Hepatocyte (in vitro differentiated cells): ENCODE measurements around the gene MACROD2.

Experiments
- EZH2 ChIP-seq: fragments of 200-600 bp; sonication (generic); IDR thresholded peaks from 2 replicates; pipeline ENCODE4 v1.6.1; 2016; ENCODE audit warnings: antibody characterized with exemption, mild to moderate bottlenecking, borderline replicate concordance
- EZH2phosphoT487 ChIP-seq: fragments of 200-600 bp; sonication (generic); IDR thresholded peaks from one replicate; pipeline ENCODE4 v1.6.1; 2018; ENCODE audit warnings: antibody characterized with exemption, mild to moderate bottlenecking, low read depth, moderate library complexity; ENCODE audit not compliant: unreplicated experiment, severe bottlenecking
- TF ChIP-seq, protein P1 (sequence below): fragments of 200-600 bp; sonication (generic); IDR thresholded peaks from 2 replicates; pipeline ENCODE4 v1.5.1; 2016; ENCODE audit warnings: antibody characterized with exemption, mild to moderate bottlenecking; ENCODE audit not compliant: poor library complexity

DNA sequence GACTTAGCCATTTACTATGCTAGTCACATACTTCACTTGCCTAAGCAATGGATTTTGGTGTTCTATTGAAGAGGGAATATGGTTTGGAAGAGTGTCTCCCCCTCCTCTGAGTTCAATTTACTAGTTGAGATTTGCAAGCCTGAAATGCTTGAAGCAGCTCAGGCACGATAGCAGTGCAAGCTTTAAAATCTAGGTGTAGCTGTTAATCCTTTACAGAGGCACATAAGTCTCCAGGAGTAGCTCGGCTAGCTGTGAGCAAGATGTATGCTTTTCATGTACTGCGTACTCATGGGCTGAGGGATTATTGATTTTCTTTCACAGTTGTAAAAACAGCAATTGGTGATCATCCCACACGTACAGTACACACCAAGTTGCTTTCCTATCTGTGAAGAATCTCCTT lies 341.4 kb downstream of the MACROD2 start:
- TF ChIP-seq, protein P1, sequence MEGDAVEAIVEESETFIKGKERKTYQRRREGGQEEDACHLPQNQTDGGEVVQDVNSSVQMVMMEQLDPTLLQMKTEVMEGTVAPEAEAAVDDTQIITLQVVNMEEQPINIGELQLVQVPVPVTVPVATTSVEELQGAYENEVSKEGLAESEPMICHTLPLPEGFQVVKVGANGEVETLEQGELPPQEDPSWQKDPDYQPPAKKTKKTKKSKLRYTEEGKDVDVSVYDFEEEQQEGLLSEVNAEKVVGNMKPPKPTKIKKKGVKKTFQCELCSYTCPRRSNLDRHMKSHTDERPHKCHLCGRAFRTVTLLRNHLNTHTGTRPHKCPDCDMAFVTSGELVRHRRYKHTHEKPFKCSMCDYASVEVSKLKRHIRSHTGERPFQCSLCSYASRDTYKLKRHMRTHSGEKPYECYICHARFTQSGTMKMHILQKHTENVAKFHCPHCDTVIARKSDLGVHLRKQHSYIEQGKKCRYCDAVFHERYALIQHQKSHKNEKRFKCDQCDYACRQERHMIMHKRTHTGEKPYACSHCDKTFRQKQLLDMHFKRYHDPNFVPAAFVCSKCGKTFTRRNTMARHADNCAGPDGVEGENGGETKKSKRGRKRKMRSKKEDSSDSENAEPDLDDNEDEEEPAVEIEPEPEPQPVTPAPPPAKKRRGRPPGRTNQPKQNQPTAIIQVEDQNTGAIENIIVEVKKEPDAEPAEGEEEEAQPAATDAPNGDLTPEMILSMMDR = no peak
- TF ChIP-seq EZH2 (no peak), EZH2phosphoT487 (no peak)
